Measurements from ENCODE around the gene FHOD1. TPM values are rescaled to one million over a fixed set of nuclear protein-coding genes. Genes with fewer than 3 reads are reported as not detected.
A peak's percentile ranks its signal among the peaks of the same experiment; 100 is the strongest.

FHOD1 gene
- total RNA-seq, 4 donors from 2014 or later = 17.9 to 26.4 (median 24.3) TPM

- H3K27ac ChIP-seq = no peak overlapping the region
- no peaks in the 10 kb centered on the region for H3K36me3 ChIP-seq
- TF ChIP-seq, protein P1, sequence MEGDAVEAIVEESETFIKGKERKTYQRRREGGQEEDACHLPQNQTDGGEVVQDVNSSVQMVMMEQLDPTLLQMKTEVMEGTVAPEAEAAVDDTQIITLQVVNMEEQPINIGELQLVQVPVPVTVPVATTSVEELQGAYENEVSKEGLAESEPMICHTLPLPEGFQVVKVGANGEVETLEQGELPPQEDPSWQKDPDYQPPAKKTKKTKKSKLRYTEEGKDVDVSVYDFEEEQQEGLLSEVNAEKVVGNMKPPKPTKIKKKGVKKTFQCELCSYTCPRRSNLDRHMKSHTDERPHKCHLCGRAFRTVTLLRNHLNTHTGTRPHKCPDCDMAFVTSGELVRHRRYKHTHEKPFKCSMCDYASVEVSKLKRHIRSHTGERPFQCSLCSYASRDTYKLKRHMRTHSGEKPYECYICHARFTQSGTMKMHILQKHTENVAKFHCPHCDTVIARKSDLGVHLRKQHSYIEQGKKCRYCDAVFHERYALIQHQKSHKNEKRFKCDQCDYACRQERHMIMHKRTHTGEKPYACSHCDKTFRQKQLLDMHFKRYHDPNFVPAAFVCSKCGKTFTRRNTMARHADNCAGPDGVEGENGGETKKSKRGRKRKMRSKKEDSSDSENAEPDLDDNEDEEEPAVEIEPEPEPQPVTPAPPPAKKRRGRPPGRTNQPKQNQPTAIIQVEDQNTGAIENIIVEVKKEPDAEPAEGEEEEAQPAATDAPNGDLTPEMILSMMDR (IDR thresholded peaks at IDR 0.05) = no peak
- TF ChIP-seq POLR2A (IDR thresholded peaks at IDR 0.05) = no peak
- no peaks in the 10 kb centered on the region for H3K9me3 ChIP-seq
- DNase-seq = no peak
- H3K4me3 ChIP-seq (replicated peaks in 1 of 3) = peak overlapping the region in 1 of 3 donors; percentile 27
- intact Hi-C loops (cut with DNase I) = no loop called here
- H3K27me3 ChIP-seq = no peaks in the 10 kb centered on the region
- H3K4me1 ChIP-seq = peaks cover 28 to 34% of the 10 kb centered on the region in 2 donors
- 22 to 34% methylated on average over 12 to 20 of the region's 22 CpGs for WGBS, 2 donors
Observed at GRCh38 chr16:67249178-67250044, 2.1 kb upstream of the FHOD1 start.

DNA sequence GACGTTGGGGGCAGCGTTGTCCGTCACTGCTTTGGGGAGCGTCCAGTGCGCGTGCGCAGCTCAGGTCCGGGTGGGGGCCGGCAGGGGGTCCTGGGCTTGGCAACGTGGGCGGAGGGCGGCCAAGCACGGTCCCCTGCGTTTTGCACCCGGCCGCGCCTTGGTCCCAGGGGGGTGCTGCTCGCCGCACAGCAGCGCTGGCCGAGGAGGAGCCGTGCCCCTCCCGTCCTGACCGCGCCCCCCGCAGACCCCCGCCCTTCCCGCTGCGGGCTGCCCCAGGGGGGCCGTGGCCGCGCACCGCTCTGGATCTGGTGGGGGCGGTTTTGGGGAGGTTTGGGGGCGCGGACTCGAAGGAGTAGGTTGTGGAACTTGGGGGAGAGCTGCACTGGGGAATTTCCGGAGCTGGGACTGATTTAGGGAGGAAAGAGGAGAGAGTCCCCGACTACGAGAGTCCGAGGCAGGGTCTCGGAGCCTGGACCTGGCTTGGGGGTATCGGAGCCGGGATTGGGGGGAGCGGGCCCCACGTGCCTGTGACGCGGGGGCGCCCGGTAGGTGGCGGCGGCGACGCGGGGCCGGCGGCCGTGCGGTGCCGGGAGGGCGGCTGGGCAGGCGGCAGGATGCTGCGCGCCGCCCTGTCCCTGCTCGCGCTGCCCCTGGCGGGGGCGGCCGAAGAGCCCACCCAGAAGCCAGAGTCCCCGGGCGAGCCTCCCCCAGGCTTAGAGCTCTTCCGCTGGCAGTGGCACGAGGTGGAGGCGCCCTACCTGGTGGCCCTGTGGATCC lies 1.3 kb upstream of the FHOD1 start, which contains the start of gene SLC9A5:
Gene SLC9A5, plus strand, starts transcription at position 579 of the 777 bp plus-strand sequence. Its CDS starts 36 bp downstream, at position 615.
- no peaks in the 10 kb centered on the region for H3K36me3 ChIP-seq
- no peaks in the 10 kb centered on the region for H3K9me3 ChIP-seq
- no peaks in the 10 kb centered on the region for H3K27me3 ChIP-seq
- H3K4me3 ChIP-seq (replicated peaks in 1 of 3) = peak within 1 kb of the TSS in 1 of 3 donors; percentile 27
- WGBS, 2 donors = 0 to 2% methylated on average over 12 to 21 of the region's 75 CpGs
- DNase-seq = no peak
- H3K27ac ChIP-seq = no peak within 1 kb of the TSS
- peaks cover 28 to 41% of the 10 kb centered on the region in 2 donors for H3K4me1 ChIP-seq
- TF ChIP-seq, protein P1 (IDR thresholded peaks at IDR 0.05) = peak in 1 of 6 experiments; percentile 23
- TF ChIP-seq POLR2A (IDR thresholded peaks at IDR 0.05) = no peak
- intact Hi-C loops (cut with DNase I) = no loop called here

GRCh38 chr16:67248073-67248400 lies 756 bp upstream of the FHOD1 start:
- 5 to 8% methylated on average over 5 to 7 of the region's 7 CpGs for WGBS, 2 donors
- TF ChIP-seq POLR2A (IDR thresholded peaks at IDR 0.05) = no peak
- TF ChIP-seq, protein P1 (IDR thresholded peaks at IDR 0.05) = no peak
- Histone ChIP-seq H3K4me3 (replicated peaks in 1 of 3) (peak overlapping the region in 1 of 3 donors; percentile 27), H3K36me3 (no peaks in the 10 kb centered on the region), H3K9me3 (no peaks in the 10 kb centered on the region), H3K27me3 (no peaks in the 10 kb centered on the region), H3K27ac (no peak overlapping the region), H3K4me1 (peaks cover 28 to 46% of the 10 kb centered on the region in 2 donors)
- intact Hi-C loops (cut with DNase I) = no loop called here
- DNase-seq = no peak

GRCh38 chr16:67246756-67247191 lies 507 bp downstream of the FHOD1 start:
- WGBS, 2 donors = 0 to 2% methylated on average over 6 to 13 of the region's 26 CpGs
- Histone ChIP-seq H3K27ac (peak overlapping the region; percentile 80 to 94 (median 91)), H3K4me3 (replicated peaks in 1 of 3) (peak overlapping the region; percentile 29 to 81 (median 33)), H3K4me1 (peaks cover 36 to 59% of the 10 kb centered on the region in 2 donors), H3K9me3 (no peaks in the 10 kb centered on the region), H3K27me3 (no peaks in the 10 kb centered on the region), H3K36me3 (no peaks in the 10 kb centered on the region)
- intact Hi-C loops (cut with DNase I) = no loop called here
- TF ChIP-seq, protein P1 (IDR thresholded peaks at IDR 0.05) = no peak
- peak; percentile 20 to 47 for TF ChIP-seq POLR2A (IDR thresholded peaks at IDR 0.05)
- DNase-seq = peak; percentile 96 to 98
